Type B pancreatic cell (in vitro differentiated cells): ENCODE results near the gene EFNA4. TPM values are rescaled to one million over a fixed set of nuclear protein-coding genes. Genes with fewer than 3 reads are reported as not detected.

ENCODE experiments used
- DNase-seq: peaks from one replicate; pipeline ENCODE4 v3.0.0; 2021; ENCODE audit warnings: mixed read lengths; ENCODE audit not compliant: unreplicated experiment; ENCODE audit errors: extremely low spot score
- H3K27ac Mint-ChIP-seq: 2 replicates; pipeline ENCODE4 v1.8.0; 2021; ENCODE audit warnings: mild to moderate bottlenecking, mixed read lengths
- H3K27me3 Mint-ChIP-seq: 2 replicates; pipeline ENCODE4 v1.8.0; 2021; ENCODE audit warnings: mixed read lengths
- H3K36me3 Mint-ChIP-seq: 2 replicates; pipeline ENCODE4 v1.8.0; 2021; ENCODE audit warnings: mixed read lengths
- H3K4me1 Mint-ChIP-seq: one replicate; pipeline ENCODE4 v1.8.0; 2021; ENCODE audit warnings: mixed read lengths; ENCODE audit not compliant: unreplicated experiment
- H3K4me3 Mint-ChIP-seq: 2 replicates; pipeline ENCODE4 v1.8.0; 2021; ENCODE audit warnings: mild to moderate bottlenecking, mixed read lengths
- H3K9me3 Mint-ChIP-seq: 2 replicates; pipeline ENCODE4 v1.8.0; 2021; ENCODE audit warnings: mixed read lengths
- CTCF ChIP-seq: fragments of 200-600 bp; sonication (generic); conservative IDR thresholded peaks from 2 replicates; pipeline ENCODE4 v1.5.0; 2021; ENCODE audit warnings: antibody characterized with exemption, mild to moderate bottlenecking
- total RNA-seq: library from RNA; stranded (reverse); gene quantifications from 2 replicates; pipeline ENCODE4 v1.2.1, GENCODE V29; 2021; ENCODE audit warnings: low replicate concordance

The EFNA4 gene
- total RNA-seq, 1 donor from 2014 or later = 22.1 TPM

GRCh38 chr1:155033524-155033923 is 30.0 kb upstream of the EFNA4 start, which contains the start of the genes DCST1 and DCST2:
TSS of gene DCST1 (plus strand) at chr1:155033824. CDS start at chr1:155034037, 213 bp downstream.
TSS of gene DCST2 (minus strand) at chr1:155033781. CDS start at chr1:155033701, 80 bp downstream.
- Mint-ChIP-seq H3K9me3 (no peaks in the 10 kb centered on the region), H3K27ac (peak within 1 kb of the TSS; percentile 36), H3K4me1 (no peaks in the 10 kb centered on the region), H3K36me3 (no peaks in the 10 kb centered on the region), H3K27me3 (peaks cover 4% of the 10 kb centered on the region), H3K4me3 (no peak within 1 kb of the TSS)
- no peak for DNase-seq
- no peak for TF ChIP-seq CTCF

GRCh38 chr1:155034318-155035208 is 29.0 kb upstream of the EFNA4 start:
- DNase-seq = no peak
- Mint-ChIP-seq H3K4me1 (no peaks in the 10 kb centered on the region), H3K9me3 (no peaks in the 10 kb centered on the region), H3K36me3 (no peaks in the 10 kb centered on the region), H3K4me3 (no peak overlapping the region), H3K27ac (no peak overlapping the region), H3K27me3 (no peaks in the 10 kb centered on the region)
- no peak for TF ChIP-seq CTCF

- DNase-seq = no peak
- H3K27me3 Mint-ChIP-seq = peaks cover 2% of the 10 kb centered on the region
- H3K4me3 Mint-ChIP-seq = no peak overlapping the region
- no peaks in the 10 kb centered on the region for H3K36me3 Mint-ChIP-seq
- H3K27ac Mint-ChIP-seq = no peak overlapping the region
- H3K4me1 Mint-ChIP-seq = no peaks in the 10 kb centered on the region
- no peak for TF ChIP-seq CTCF
- no peaks in the 10 kb centered on the region for H3K9me3 Mint-ChIP-seq
Observed at GRCh38 chr1:155035936-155036335, 27.6 kb upstream of the EFNA4 start.

GRCh38 chr1:155037043-155037442 is 26.5 kb upstream of the EFNA4 start:
- Mint-ChIP-seq H3K27me3 (peaks cover 3% of the 10 kb centered on the region), H3K27ac (no peak overlapping the region), H3K4me3 (no peak overlapping the region), H3K9me3 (no peaks in the 10 kb centered on the region), H3K36me3 (no peaks in the 10 kb centered on the region), H3K4me1 (no peaks in the 10 kb centered on the region)
- DNase-seq = no peak
- TF ChIP-seq CTCF = no peak

- Mint-ChIP-seq H3K27me3 (peaks cover 7% of the 10 kb centered on the region), H3K4me1 (no peaks in the 10 kb centered on the region), H3K9me3 (no peaks in the 10 kb centered on the region), H3K4me3 (no peak overlapping the region), H3K27ac (peak overlapping the region; percentile 44), H3K36me3 (no peaks in the 10 kb centered on the region)
- DNase-seq = no peak
- no peak for TF ChIP-seq CTCF
Observed at GRCh38 chr1:155037851-155038441, 25.6 kb upstream of the EFNA4 start.
